A172 (cell line): ENCODE measurements around the gene SPATA20. TPM values are rescaled to one million over a fixed set of nuclear protein-coding genes. Genes with fewer than 3 reads are reported as not detected.

Source experiments
- DNase-seq: peaks from one replicate; pipeline ENCODE4 v3.0.0-alpha.2; 2015; ENCODE audit warnings: low spot score
- total RNA-seq: library from RNA; depleted of rRNA; stranded (reverse); fragments of >200 nt; shearing (Covaris generic); gene quantifications from 2 replicates; pipeline ENCODE4 v1.2.3, GENCODE V29; 2014

SPATA20 gene
- total RNA-seq, 1 experiment from 2014 or later = 80.7 TPM

GRCh38 chr17:50577451-50577954 lies 30.5 kb downstream of the SPATA20 start:
- DNase-seq = no peak

GRCh38 chr17:50578173-50578572 lies 31.2 kb downstream of the SPATA20 start:
- DNase-seq = no peak

- no peak for DNase-seq
Measured at GRCh38 chr17:50579399-50579798, 32.4 kb downstream of the SPATA20 start.

- DNase-seq = no peak
Measured at GRCh38 chr17:50580646-50581045, 33.7 kb downstream of the SPATA20 start.

- no peak for DNase-seq
Measured at GRCh38 chr17:50581316-50581715, 34.3 kb downstream of the SPATA20 start.

GRCh38 chr17:50582741-50583140 lies 35.8 kb downstream of the SPATA20 start:
- no peak for DNase-seq

GRCh38 chr17:50583641-50584040 lies 36.7 kb downstream of the SPATA20 start:
- DNase-seq = no peak

GRCh38 chr17:50584116-50584515 lies 37.1 kb downstream of the SPATA20 start:
- DNase-seq = no peak

GRCh38 chr17:50584749-50585148 lies 37.8 kb downstream of the SPATA20 start:
- no peak for DNase-seq

- no peak for DNase-seq
Measured at GRCh38 chr17:50585346-50585745, 38.4 kb downstream of the SPATA20 start.

GRCh38 chr17:50585891-50586290 lies 38.9 kb downstream of the SPATA20 start:
- DNase-seq = no peak

GRCh38 chr17:50586421-50587247 lies 39.7 kb downstream of the SPATA20 start:
- DNase-seq = no peak

- no peak for DNase-seq
Measured at GRCh38 chr17:50587571-50587970, 40.6 kb downstream of the SPATA20 start.

GRCh38 chr17:50588391-50589049 lies 41.5 kb downstream of the SPATA20 start:
- no peak for DNase-seq

GRCh38 chr17:50589095-50589705 lies 42.2 kb downstream of the SPATA20 start:
- DNase-seq = no peak

GRCh38 chr17:50590946-50591737 lies 44.2 kb downstream of the SPATA20 start:
- no peak for DNase-seq

GRCh38 chr17:50593321-50593720 lies 46.3 kb downstream of the SPATA20 start:
- no peak for DNase-seq

GRCh38 chr17:50594128-50594823 lies 47.3 kb downstream of the SPATA20 start:
- DNase-seq = no peak

- DNase-seq = no peak
Measured at GRCh38 chr17:50594892-50595291, 47.9 kb downstream of the SPATA20 start.

GRCh38 chr17:50596191-50597037 lies 49.4 kb downstream of the SPATA20 start:
- DNase-seq = no peak
